ENCODE data around the gene RALY.

- no peak for TF ChIP-seq CTCF (IDR thresholded peaks at IDR 0.05)
- TF ChIP-seq POLR2A (IDR thresholded peaks at IDR 0.05) = no peak
Observed at GRCh38 chr20:33945391-33946081, 48.2 kb upstream of the RALY start.

Data from testis (tissue), 2 donors.